GM12878 (cell line): ENCODE results near the gene HMGXB3.

ENCODE experiments used
- CREM ChIP-seq: IDR thresholded peaks from 2 replicates; pipeline ENCODE4 v1.6.1; 2014; ENCODE audit warnings: antibody characterized with exemption, low read depth
- EED ChIP-seq: sonication (generic); IDR thresholded peaks from 2 replicates; pipeline ENCODE4 v1.6.1; 2016; ENCODE audit warnings: antibody characterized with exemption, low read depth
- MYC ChIP-seq: IDR thresholded peaks from 2 replicates; pipeline ENCODE4 v1.6.1; 2011; ENCODE audit warnings: mild to moderate bottlenecking, low read length, moderate library complexity, inconsistent platforms; ENCODE audit not compliant: insufficient read depth, insufficient replicate concordance, insufficient read length, severe bottlenecking
- SREBF1 ChIP-seq: IDR thresholded peaks from 2 replicates; pipeline ENCODE4 v1.6.1; 2012; ENCODE audit warnings: mild to moderate bottlenecking, low read length
- TF ChIP-seq, protein P1 (sequence below): IDR thresholded peaks from 2 replicates; pipeline ENCODE4 v1.6.1; 2011; ENCODE audit warnings: borderline replicate concordance, low read depth, mild to moderate bottlenecking, moderate library complexity, mixed read lengths, low read length; ENCODE audit not compliant: insufficient read depth; ENCODE audit errors: extremely low read length
- TF ChIP-seq, protein P2 (sequence below), 3 experiments: IDR thresholded peaks in 2 of 3; conservative IDR thresholded peaks in 1 of 3; 2 replicates each; pipeline ENCODE4 v1.5.1; 2011; ENCODE audit warnings: low read depth in 3 of 3, low read length in 3 of 3, mild to moderate bottlenecking in 3 of 3, control low read depth in 2 of 3, moderate library complexity in 2 of 3, inconsistent platforms in 1 of 3, mixed read lengths in 1 of 3; ENCODE audit not compliant: control insufficient read depth in 2 of 3, insufficient read depth in 1 of 3; ENCODE audit errors: extremely low read depth in 1 of 3
- TF ChIP-seq, protein P3 (sequence below): IDR thresholded peaks from 2 replicates; pipeline ENCODE4 v1.6.1; 2011; ENCODE audit warnings: mild to moderate bottlenecking, low read depth, low read length, moderate library complexity; ENCODE audit not compliant: insufficient replicate concordance

DNA sequence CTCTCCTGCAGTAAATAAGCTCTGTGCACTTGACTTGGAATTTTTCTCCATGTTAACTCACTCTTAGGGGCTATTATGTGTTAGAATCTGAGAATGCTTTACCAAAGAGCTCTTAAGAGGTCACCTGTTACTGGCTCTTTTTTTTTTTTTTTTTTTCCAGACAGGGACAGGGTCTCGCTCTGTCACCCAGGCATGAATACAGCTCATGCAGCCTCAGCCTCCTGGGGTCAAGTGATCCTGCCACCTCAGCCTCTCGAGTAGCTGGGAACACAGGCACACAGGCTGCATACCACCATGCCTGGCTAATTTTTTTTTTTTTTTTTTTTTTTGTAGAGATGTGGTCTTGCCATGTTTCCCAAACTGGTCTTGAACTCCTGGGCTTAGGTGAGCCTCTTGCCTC, 22.1 kb downstream of the HMGXB3 start:
- TF ChIP-seq, protein P1, sequence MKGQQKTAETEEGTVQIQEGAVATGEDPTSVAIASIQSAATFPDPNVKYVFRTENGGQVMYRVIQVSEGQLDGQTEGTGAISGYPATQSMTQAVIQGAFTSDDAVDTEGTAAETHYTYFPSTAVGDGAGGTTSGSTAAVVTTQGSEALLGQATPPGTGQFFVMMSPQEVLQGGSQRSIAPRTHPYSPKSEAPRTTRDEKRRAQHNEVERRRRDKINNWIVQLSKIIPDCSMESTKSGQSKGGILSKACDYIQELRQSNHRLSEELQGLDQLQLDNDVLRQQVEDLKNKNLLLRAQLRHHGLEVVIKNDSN = no peak
- TF ChIP-seq, protein P2, sequence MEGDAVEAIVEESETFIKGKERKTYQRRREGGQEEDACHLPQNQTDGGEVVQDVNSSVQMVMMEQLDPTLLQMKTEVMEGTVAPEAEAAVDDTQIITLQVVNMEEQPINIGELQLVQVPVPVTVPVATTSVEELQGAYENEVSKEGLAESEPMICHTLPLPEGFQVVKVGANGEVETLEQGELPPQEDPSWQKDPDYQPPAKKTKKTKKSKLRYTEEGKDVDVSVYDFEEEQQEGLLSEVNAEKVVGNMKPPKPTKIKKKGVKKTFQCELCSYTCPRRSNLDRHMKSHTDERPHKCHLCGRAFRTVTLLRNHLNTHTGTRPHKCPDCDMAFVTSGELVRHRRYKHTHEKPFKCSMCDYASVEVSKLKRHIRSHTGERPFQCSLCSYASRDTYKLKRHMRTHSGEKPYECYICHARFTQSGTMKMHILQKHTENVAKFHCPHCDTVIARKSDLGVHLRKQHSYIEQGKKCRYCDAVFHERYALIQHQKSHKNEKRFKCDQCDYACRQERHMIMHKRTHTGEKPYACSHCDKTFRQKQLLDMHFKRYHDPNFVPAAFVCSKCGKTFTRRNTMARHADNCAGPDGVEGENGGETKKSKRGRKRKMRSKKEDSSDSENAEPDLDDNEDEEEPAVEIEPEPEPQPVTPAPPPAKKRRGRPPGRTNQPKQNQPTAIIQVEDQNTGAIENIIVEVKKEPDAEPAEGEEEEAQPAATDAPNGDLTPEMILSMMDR (IDR thresholded peaks at IDR 0.05 in 2 of 3, conservative IDR thresholded peaks at IDR 0.05 in 1 of 3; ENCODE audit: control insufficient read depth in 2 of 3, extremely low read depth in 1 of 3, insufficient read depth in 1 of 3, low read depth in 3 of 3, low read length in 3 of 3) = no peak
- TF ChIP-seq CREM = no peak
- TF ChIP-seq, protein P3, sequence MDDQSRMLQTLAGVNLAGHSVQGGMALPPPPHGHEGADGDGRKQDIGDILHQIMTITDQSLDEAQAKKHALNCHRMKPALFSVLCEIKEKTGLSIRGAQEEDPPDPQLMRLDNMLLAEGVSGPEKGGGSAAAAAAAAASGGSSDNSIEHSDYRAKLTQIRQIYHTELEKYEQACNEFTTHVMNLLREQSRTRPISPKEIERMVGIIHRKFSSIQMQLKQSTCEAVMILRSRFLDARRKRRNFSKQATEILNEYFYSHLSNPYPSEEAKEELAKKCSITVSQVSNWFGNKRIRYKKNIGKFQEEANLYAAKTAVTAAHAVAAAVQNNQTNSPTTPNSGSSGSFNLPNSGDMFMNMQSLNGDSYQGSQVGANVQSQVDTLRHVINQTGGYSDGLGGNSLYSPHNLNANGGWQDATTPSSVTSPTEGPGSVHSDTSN = no peak
- no peak for TF ChIP-seq MYC
- TF ChIP-seq SREBF1 = no peak
- no peak for TF ChIP-seq EED
